K562 (cell line): ENCODE measurements around the gene USP11. TPM values are rescaled to one million over a fixed set of nuclear protein-coding genes. Genes with fewer than 3 reads are reported as not detected.
A peak's percentile ranks its signal among the peaks of the same experiment; 100 is the strongest.

Source experiments
- AFF4 ChIP-seq: sonication (generic); formaldehyde crosslinking; IDR thresholded peaks from 2 replicates; pipeline ENCODE4 v1.8.0; 2023; ENCODE audit warnings: mild to moderate bottlenecking, missing genetic modification reagents
- ARNT ChIP-seq, 2 experiments: fragments of 450-650 bp; IDR thresholded peaks; 2 replicates each; pipeline ENCODE4 v1.6.1; 2016; ENCODE audit warnings: mild to moderate bottlenecking in 1 of 2
- ASH1L ChIP-seq: fragments of 450-650 bp; IDR thresholded peaks from 2 replicates; pipeline ENCODE4 v1.6.1; 2018; ENCODE audit warnings: borderline replicate concordance, mild to moderate bottlenecking, low read depth; ENCODE audit not compliant: partially characterized antibody
- BDP1 ChIP-seq: IDR thresholded peaks from 3 replicates; pipeline ENCODE4 v1.6.1; 2011; ENCODE audit not compliant: insufficient read length, insufficient read depth
- CCAR2 ChIP-seq: fragments of 200-400 bp; formaldehyde crosslinking; IDR thresholded peaks from 2 replicates; pipeline ENCODE4 v1.6.1; 2017; ENCODE audit warnings: mild to moderate bottlenecking, low read depth, low read length
- CGGBP1 ChIP-seq: fragments of 250-450 bp; sonication (Bioruptor Pico); IDR thresholded peaks from 2 replicates; pipeline ENCODE4 v1.9.0; 2021; ENCODE audit warnings: mild to moderate bottlenecking
- CREB1 ChIP-seq, 2 experiments: sonication (generic) in 1 of 2; formaldehyde crosslinking in 1 of 2; IDR thresholded peaks; 2 replicates each; pipeline versions ENCODE4 v1.6.1 to v1.8.0; 2012 to 2022; ENCODE audit warnings: inconsistent platforms in 1 of 2, mild to moderate bottlenecking in 1 of 2, missing genetic modification reagents in 1 of 2, moderate library complexity in 1 of 2
- CREBBP ChIP-seq: IDR thresholded peaks from one replicate; pipeline ENCODE4 v1.6.1; 2012; ENCODE audit warnings: low read depth, mild to moderate bottlenecking, control low read depth, inconsistent platforms, low read length
- GABPB1 ChIP-seq: sonication (generic); formaldehyde crosslinking; IDR thresholded peaks from 2 replicates; pipeline ENCODE4 v1.8.0; 2022; ENCODE audit warnings: mild to moderate bottlenecking, missing genetic modification reagents
- HDAC6 ChIP-seq: IDR thresholded peaks from 2 replicates; pipeline ENCODE4 v1.6.1; 2012; ENCODE audit warnings: low read depth, mild to moderate bottlenecking, control low read depth, inconsistent platforms, low read length, moderate library complexity
- HIVEP1 ChIP-seq: fragments of 250-450 bp; sonication (Bioruptor Pico); IDR thresholded peaks from 2 replicates; pipeline ENCODE4 v1.4.0; 2020; ENCODE audit warnings: mild to moderate bottlenecking
- LARP7 ChIP-seq: fragments of 450-650 bp; IDR thresholded peaks from 2 replicates; pipeline ENCODE4 v1.6.1; 2016
- SIN3B ChIP-seq: fragments of 450-650 bp; IDR thresholded peaks from 2 replicates; pipeline ENCODE4 v1.6.1; 2017; ENCODE audit warnings: low read depth, mild to moderate bottlenecking, moderate library complexity
- SIRT6 ChIP-seq: IDR thresholded peaks from one replicate; pipeline ENCODE4 v1.6.1; 2012; ENCODE audit warnings: low read depth, mild to moderate bottlenecking, control low read depth, inconsistent platforms, low read length, moderate library complexity
- SNIP1 ChIP-seq: fragments of 450-650 bp; IDR thresholded peaks from 2 replicates; pipeline ENCODE4 v1.7.1; 2017; ENCODE audit warnings: low read depth, mild to moderate bottlenecking
- SPI1 ChIP-seq: IDR thresholded peaks from 2 replicates; pipeline ENCODE4 v1.6.1; 2011; ENCODE audit warnings: low read depth, low read length, control low read depth, borderline replicate concordance
- XRCC3 ChIP-seq: fragments of 450-650 bp; IDR thresholded peaks from 2 replicates; pipeline ENCODE4 v1.6.1; 2017; ENCODE audit warnings: mild to moderate bottlenecking, moderate library complexity
- ZBTB33 ChIP-seq: sonication (generic); formaldehyde crosslinking; IDR thresholded peaks from 2 replicates; pipeline ENCODE4 v1.8.1; 2023; ENCODE audit warnings: mild to moderate bottlenecking, missing genetic modification reagents
- ZBTB34 ChIP-seq: fragments of 250-450 bp; sonication (Bioruptor Pico); IDR thresholded peaks from 2 replicates; pipeline ENCODE4 v1.8.0; 2021; ENCODE audit warnings: mild to moderate bottlenecking, moderate library complexity
- ZNF134 ChIP-seq: fragments of 250-450 bp; sonication (Bioruptor Pico); conservative IDR thresholded peaks from 2 replicates; pipeline ENCODE4 v1.4.0; 2020
- ZNF282 ChIP-seq: sonication (generic); formaldehyde crosslinking; IDR thresholded peaks from 2 replicates; pipeline ENCODE4 v1.8.1; 2023; ENCODE audit warnings: missing genetic modification reagents
- polyA plus RNA-seq, 8 experiments: library from polyadenylated mRNA; depleted of rRNA in 4 of 8; stranded (reverse) in 5 of 8; unstranded in 3 of 8; fragments of >200 nt; fragmentation: Nextera tagmentation in 2 of 8; fragmentation: Illumina TruSeq in 1 of 8; extraction: Ambion mirVana in 2 of 8; extraction: Trizol in 1 of 8; gene quantifications; 2 replicates each; pipeline versions ENCODE4 v1.2.1 to v1.2.3, GENCODE V29; 2011 to 2014; ENCODE audit warnings: inconsistent platforms in 1 of 8, missing spikeins in 1 of 8
- total RNA-seq, 7 experiments: library from RNA; depleted of rRNA in 6 of 7; stranded (reverse); fragments of >200 nt in 6 of 7; fragmentation: Illumina TruSeq in 2 of 7; extraction: Trizol in 2 of 7; gene quantifications; 2 replicates each; pipeline versions ENCODE4 v1.2.1 to v1.2.3, GENCODE V29; 2011 to 2021; ENCODE audit warnings: low replicate concordance in 1 of 7

Gene USP11
- total and polyA plus RNA-seq, 9 of the 15 experiments (the other 6 are each of a cell fraction or from before 2014, with no cell fraction given) = 2.5 to 29.0 (median 11.7) TPM

GRCh38 chrX:47193475-47194193, 39.2 kb upstream of the USP11 start, which contains the start of gene UBA1 (continued):
- TF ChIP-seq BDP1 (no peak), ZNF134 (no peak), CREB1 (IDR thresholded peaks at IDR 0.05) (no peak), CREB1 (CRISPR knock-in tag; IDR thresholded peaks at IDR 0.05) (peak; percentile 70), ZNF282 (CRISPR knock-in tag) (no peak), SIN3B (no peak), GABPB1 (CRISPR knock-in tag) (no peak; the same call in 1 of the 2 replicates), SNIP1 (no peak), ARNT (IDR thresholded peaks at IDR 0.05) (peak in 1 of 2 experiments; percentile 72; a peak in 1 of 4 replicates), LARP7 (no peak), ZBTB33 (CRISPR knock-in tag) (no peak), SIRT6 (no peak), SPI1 (no peak), CREBBP (no peak), CCAR2 (no peak), ASH1L (no peak), HIVEP1 (CRISPR knock-in tag) (no peak), ZBTB34 (CRISPR knock-in tag) (no peak), HDAC6 (no peak), AFF4 (CRISPR knock-in tag) (peak; percentile 67; the same call in 1 of the 2 replicates), XRCC3 (no peak), CGGBP1 (CRISPR knock-in tag) (no peak)
